GM20431 (cell line): ENCODE data around the gene INSR.

Experiments
- in situ Hi-C: fragments of 300-500 bp; cut with MseI, MboI; formaldehyde crosslinking; loops from one replicate; pipeline ENCODE4 v1.15.0; 2020; ENCODE audit warnings: low sequenced_read_pairs; ENCODE audit not compliant: unreplicated experiment

Gene INSR

DNA sequence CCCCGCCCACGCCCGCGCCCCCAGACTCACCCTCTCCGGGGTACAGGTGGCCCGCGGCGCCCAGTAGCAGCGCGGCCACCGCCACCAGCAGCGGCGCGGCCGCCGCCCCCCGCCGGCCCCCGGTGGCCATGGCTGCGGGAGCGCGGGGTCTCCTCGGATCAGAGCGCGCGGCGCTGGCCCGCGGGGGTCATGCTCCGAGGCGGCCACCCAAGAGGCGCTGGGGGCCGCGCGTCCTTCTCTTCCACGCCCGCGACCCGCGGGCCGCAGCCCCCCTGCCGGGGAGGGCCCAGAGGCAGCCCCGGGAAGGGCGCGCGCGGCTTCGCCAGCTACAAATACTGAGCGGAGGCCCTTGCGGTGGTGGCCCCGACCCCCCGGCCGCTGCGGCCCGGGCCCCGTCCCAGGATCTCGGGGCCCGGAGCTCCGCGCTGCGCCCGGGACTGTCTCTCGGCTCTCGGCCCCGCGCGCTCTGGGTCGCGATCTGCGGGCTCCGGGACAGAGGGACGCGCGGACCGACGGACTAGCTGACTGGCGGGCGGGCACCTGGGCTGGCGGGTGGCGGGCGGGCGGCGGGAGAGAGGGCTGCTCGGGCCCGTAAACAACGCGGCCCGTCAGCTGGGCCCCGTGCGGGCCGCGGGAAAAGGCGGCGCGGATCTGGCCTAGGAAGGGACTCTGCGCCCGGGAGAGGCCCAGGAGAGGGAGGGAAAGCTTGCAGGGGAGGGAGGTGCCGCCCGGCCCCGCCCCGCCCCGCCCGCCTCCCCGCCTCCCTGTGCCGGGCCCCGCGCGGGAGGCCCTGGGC is at the start of gene INSR:
INSR (minus strand) TSS at position 653 of the 796 bp plus-strand sequence; CDS start at position 130, 523 bp downstream.
- in situ Hi-C loops = no loop called here

DNA sequence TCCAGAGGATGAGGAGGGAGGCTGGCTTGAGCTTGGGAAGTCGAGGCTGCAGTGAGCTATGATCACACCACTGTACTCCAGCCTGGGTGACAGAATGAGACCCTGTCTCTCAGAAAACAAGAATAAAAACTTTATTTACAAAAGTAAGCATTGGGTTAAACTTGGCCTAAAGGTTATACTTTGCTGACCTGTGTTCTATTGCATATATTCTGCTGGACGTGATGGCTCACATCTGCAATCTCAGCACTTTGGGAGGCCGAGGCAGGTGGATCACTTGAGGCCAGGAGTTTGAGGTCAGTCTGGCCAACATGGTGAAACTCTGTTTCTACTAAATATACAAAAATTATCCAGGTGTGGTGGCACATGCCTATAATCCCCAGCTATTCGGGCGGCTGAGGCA is 47.9 kb upstream of the INSR start:
- in situ Hi-C loops = no loop called here

DNA sequence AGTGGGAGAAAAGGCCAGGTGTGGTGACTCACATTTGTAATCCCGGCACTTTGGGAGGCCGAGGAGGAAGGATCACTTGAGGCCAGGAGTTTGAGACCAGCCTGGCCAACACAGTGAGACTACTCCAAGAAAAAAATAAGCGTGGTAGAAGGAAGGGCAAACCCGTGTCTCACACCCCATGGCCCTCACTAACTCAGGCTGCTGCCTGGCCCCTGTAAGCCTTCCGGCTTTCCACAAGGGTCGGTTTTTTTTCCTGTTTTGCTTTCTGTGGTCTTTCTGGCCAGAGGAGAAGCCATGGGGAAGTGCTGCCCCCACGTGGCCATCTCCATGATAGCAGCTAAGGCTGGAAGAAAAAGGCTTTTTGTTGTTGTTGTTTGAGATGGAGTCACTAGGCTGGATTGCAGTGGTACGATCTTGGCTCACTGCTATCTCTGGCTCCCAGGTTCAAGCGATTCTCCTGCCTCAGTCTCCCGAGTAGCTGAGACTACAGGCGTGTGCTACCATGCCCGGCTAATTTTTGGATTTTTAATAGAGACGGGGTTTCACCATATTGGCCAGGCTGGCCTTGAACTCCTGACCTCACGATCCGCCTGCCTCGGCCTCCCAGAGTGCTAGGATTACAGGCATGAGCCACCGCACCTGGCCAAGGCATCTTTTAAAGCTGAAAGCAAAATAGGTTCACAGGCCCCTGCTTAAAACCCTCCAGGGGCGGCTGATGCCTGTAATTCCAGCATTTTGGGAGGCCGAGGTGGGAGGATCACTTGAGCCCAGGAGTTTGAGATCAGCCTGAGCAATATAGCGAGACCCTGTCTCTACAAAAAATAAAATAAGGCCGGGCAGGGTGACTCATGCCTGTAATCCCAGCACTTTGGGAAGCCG is 47.0 kb upstream of the INSR start:
- in situ Hi-C loops = no loop called here

DNA sequence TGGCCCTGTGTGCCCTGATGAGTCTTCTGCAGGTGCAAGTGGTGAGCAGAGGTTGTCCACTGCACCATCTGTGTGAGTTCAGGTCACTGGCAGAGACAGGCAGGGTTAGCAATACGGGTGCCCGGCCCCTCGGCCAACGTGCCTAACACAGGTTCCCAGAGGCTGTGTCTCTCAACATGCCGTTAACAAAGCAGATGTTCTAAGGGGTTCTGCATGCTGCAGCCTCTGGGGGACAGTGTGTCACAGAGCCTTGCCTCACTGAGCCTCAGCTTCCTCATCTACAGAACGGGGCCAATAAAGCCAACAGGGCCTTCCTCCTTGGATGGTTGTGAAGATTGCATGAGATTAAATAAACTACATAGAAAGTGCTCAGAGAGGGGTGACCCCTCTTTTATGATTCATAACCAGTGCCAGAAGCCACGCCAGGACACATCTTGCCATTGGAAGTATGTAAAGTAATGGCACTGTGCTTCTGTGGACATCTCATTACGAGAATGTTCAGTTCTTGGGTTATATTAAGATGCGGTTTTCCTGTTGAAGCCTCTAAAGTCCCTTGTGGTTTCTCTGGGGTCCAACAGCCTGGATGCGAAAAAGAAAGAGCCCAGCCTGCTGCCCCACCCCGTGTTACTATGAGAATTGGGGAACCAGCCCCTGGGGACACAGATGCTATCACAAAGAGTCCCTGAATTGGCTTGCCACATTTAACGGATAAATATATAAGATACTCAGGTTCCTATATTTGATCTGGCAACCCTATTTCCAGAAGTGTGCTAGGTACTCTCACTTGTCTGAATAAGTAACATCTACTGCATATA is 43.4 kb upstream of the INSR start:
- in situ Hi-C loops = no loop called here

DNA sequence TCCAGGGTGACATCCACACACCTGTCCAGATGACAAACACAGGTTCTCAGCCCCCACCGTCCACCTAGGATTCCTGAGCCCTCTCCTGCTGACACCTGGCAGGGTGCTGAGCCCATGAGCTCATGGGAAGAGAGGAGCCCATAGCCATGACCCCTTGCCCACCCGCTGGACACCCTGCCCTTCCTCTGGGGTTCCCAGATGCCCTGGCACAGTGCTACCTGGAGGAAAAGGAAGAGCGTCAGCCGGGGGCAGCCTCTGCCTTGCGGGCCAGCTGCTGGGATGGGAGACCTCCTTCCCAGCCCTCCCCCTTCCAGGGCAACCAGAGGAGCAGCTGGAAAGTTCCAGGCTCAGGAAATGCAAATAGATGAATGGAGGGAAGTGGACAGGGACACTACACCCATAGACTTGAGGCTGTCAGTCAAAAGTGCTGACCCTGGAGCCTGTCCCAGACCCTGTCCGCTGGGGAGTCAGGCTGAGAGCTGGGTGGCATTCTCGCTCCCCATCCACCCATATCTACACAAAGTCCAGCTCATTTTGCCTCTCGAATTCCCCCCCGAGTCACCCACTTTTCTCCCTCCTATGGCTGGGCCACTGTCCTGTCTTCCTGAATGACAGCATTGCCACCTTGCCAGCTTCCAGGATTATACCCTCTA is 42.2 kb upstream of the INSR start:
- in situ Hi-C loops = no loop called here

DNA sequence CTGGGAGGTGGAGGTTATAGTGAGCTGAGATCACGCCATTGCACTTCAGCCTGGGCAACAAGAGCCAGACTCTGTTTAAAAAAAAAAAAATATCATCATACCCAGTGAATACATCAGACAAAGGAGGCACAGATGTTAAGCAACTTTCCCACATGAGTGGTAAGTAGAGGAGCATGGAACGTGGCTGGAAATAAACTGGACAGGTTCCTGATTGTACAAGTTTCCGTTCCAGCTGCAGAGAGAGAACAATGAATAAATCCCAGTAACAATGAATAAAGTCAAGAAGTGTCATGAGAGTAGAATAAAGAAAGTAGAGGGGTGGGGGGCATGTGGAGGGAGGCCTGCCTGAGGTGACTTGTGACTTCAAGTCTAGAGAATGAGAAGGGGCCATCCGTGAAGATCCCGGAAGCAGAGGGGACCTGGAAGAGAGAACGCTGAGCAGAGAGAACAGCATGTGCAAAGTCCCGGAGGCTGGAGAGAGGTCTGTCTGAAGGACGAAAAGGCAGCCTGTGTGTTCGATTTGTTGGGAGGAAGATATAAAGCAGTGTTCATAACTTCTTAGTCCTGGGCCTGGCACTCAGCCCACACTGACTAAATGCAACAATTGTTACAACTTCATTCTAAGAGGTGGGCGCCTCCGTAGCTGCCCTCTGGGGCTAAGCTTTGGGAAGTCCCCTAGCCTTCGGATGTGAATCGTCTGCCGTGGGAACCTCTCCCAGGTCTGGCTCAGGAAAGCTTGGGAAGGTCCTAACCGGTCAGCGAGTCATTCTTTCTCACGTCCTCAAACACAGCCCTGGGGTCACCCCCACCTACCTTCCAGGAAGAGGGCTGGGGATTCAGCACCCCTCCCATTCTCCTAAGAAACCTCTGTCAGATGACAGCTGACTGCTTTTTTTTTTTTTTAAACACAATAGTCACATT is 39.2 kb upstream of the INSR start:
- in situ Hi-C loops = no loop called here

DNA sequence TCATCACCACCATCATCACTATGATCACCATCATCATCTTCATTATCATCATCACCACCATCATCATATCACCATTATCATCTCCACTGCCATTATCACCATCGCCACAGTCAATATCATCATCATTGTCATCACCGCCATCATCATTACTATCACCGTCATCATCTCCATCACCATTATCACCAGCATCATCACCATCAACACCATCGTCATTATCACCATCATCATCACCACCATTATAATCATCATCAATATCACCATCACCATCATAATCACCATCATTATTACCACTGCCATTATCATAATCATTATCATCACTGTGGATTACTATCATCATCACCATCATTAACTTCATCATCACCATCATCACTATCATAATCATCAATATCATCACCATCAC is 37.2 kb upstream of the INSR start:
- in situ Hi-C loops = no loop called here

DNA sequence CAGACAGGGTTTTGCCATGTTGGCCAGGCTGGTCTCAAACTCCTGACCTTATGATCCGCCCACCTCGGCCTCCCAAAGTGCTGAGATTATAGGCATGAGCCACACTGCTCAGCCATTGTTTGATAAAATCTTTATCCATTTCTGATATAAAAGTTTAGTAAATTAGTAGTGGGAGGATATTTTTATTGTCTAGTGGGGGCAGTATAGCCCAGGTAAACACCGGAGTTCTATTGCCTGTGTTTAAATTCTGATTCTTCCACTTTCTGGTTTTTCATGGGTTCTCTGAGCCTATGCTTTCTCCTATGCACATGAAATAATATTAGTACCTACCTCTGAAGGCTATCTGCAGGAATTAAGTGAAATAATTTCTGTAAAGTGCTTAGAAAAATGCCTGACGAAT is 34.4 kb upstream of the INSR start:
- in situ Hi-C loops = no loop called here

DNA sequence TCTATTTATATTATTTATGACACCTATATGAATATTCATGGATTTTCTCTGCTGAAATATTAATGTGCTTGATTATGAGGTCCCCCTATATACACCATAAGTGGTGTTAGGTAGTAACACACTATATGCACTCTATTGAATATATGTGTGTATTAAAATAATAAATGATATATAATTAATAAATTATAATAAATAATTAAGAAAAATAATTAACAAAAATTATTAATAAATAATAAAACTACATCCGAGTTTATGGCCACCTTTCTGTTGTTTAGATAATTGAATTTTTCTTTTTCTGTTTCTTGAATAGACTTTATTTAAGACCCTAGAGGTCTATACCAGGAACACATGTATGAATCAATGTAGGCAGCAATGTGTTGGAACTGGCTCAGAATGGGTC is 33.6 kb upstream of the INSR start:
- in situ Hi-C loops = no loop called here

DNA sequence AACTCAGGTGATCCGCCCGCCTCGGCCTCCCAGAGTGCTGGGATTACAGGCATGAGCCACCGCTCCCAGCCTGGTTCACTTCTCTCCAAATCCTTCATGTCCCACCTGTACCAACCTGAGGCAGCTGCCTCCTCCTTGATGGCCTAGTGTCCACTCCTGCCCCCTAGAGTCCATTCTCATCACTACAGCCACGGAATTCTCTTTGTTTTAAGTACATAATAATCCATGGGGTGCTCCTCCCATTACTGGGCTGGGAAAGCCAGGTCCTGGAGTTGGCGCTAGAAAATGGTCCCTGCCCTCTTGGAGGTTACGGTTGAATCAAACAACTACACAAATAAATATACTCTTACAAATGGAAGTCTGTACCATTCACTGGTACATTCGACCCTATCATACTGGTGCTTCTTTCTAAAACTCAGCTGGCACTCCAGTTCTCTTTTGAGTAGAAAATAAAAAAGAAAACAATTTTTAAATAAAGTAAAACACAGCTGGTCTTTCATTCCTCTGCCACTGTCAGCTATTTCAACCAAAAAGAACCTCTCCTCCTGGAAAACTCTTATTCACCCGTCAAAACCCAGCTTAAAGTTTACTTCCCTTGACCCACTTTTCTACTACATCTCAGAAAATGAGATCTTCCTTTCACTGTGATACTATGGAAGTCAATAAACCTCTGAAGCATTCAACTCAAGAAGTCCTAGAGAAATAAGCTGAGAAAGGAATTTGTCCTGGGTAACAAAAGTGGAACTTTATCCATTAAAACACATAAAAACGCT is 32.1 kb upstream of the INSR start:
- in situ Hi-C loops = no loop called here

DNA sequence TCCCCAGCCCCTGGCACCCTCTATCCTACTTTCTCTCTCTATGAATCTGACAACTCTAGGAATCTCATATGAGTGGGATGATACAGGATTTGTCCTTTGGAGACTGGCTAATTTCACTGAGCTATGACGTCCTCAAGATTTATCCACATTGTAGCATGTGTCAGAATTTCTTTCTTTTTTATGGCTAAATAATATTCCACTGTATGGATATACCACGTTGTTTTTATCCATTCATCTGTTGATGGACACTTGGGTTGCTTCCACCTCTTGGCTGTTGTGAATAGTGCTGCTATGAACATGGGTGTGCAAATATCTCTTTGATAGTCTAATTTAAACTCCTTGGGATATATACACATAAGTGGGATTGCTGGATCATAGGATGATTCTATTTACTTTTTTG is 24.0 kb upstream of the INSR start:
- in situ Hi-C loops = loop anchor here (25.0 kb wide), 1 partner anchor 181 kb away; no protein-coding TSS in a partner anchor

DNA sequence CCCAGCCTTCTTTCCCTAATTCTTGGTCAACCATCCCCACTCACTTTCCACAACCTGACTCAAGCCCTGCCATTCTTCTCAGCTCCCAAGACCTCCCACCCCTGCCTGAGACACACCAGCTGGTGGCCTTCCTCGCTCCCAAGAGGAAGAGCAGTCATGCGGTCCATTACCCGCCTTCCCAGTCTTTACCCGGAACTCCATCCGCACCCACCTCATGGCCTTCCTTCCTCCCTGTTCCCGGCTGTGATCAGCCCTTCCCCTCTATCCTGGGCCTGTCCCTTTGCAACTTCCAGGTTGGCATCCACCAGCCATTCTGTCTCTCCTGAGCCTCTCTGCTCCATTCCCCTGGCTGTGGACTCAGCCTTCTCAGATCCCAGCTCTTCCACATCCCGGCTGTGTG is 18.6 kb upstream of the INSR start:
- in situ Hi-C loops = loop anchor here (25.0 kb wide), 1 partner anchor 176 kb away; no protein-coding TSS in a partner anchor

DNA sequence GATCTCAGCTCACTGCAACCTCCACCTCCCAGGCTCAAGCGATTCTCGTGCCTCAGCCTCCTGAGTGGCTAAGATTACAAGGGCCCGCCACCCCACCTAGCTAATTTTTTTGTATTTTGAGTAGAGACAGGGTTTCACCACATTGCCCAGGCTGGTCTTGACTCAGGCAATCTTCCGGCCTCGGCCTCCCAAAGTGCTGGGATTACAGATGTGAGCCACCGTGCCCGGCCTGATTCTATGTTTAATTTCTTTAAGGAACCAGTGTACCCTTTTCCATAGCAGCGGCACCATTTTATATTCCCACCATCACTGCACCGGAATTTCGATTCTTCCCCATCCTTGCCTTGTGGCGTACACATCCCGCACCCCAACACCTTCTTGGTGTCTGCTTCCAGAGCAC is 17.7 kb upstream of the INSR start:
- in situ Hi-C loops = loop anchor here (25.0 kb wide), 1 partner anchor 175 kb away; no protein-coding TSS in a partner anchor

DNA sequence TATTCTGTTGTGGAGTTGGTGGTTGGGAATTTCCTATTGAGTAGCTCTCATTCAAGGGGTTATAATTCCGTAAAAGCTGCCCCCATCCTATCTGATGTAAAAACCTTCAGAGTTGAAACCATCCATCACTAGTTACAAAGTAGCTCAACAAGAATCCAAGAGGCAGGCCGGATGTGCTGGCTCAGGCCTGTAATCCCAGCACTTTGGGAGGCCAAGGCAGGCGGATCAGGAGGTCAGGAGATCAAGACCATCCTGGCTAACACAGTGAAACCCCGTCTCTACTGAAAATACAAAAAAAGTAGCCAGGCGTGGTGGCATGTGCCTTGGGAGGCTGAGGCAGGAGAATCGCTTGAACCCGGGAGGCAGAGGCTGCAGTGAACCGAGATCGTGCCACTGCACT is 14.1 kb upstream of the INSR start:
- in situ Hi-C loops = loop anchor here (25.0 kb wide), 1 partner anchor 171 kb away; no protein-coding TSS in a partner anchor

DNA sequence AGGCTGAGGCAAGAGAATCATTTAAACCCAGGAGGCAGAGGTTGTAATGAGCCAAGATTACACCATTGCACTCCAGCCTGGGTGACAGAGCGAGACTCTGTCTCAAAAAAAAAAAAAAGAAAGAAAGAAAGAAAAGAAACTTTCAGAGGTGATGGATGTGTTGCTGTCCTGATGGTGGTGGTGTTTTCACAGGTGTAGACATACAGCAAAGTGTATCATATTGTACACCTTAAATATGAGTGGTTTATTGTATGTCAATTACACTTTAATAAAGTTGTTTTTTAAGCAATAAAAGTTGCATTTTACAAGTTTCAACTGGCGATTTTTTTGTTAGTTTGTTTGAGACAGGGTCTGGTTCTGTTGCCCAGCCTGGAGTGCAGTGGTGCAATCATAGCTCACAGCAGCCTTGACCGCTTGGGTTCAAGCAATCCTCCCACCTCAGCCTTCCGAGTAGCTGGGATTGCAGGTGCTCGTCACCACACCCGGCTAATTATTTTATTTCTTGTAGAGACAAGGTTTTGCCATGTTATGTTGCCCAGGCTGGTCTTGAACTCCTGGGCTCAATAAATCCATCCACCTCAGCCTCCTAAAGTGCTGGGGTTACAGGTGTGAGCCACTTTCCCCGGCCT is 13.5 kb upstream of the INSR start:
- in situ Hi-C loops = loop anchor here (25.0 kb wide), 1 partner anchor 170 kb away; no protein-coding TSS in a partner anchor

DNA sequence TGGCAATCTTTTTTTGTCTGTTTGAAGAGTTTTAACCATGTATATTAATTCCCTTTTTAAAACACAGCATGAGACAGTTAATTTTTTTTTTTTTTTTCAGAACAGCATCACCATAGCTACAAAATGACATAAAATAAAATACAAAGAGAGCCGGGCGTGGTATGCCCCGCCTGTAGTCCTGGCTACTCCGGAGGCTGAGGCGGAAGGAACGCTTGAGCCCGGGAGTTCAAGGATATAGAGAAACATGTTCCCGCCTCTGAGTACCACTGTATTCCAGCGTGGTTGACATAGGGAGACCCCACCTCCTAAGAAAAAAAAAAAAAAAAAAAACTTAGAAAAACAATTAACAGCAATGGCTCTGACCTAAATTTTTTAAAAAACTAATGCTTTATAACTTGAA is 10.0 kb upstream of the INSR start:
- in situ Hi-C loops = loop anchor here (25.0 kb wide), 1 partner anchor 167 kb away; no protein-coding TSS in a partner anchor

DNA sequence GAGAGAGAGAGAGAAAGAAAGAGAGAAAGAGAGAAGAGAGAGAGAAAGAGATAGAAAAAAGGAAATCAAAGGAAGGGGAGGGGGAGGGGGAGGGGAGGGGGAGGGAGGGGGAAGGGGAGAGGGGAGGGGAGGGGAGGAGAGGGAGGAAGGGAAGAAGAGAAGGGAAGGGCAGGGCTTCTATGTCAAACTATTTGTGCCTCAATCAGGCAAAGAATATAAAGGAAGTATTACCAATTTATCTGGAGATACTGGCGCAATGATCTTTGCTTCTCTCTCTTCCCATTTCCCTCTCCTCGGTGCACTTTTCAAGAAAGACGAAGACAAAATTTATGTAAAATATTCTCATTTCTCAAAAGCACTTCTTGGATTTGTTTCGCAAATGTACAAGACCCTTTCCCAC is 9.3 kb upstream of the INSR start:
- in situ Hi-C loops = loop anchor here (25.0 kb wide), 1 partner anchor 166 kb away; no protein-coding TSS in a partner anchor
